GM18907 (cell line): Measurements from ENCODE around the gene ZFP57.

Experiments
- ATAC-seq: cut with Tn5 transposase; IDR thresholded peaks from one replicate; pipeline ENCODE4 v1.9.1; 2021; ENCODE audit warnings: mild to moderate bottlenecking, moderate library complexity; ENCODE audit not compliant: unreplicated experiment

Gene ZFP57

DNA sequence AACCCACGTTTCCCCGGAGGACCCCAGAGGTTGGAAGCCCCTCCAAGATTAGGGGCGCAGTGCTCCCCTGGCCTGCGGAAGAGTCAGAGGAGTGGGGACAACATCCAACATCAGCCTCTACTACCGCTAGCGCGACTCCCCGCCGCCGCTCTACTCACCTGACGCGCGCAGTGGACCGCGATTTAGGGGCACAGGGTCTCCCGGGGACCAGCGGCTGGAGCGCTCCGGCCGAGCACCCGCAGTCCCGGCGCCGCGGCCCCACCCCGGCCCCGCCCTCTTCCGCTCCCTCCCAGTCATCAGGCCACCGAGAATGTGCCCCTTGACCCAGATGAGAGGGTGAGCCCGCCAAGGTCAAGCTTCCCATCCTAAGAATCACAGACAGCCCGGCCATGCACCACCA lies at the start of gene ZFP57:
Gene ZFP57 (minus strand): TSS at position 249 of the 400 bp plus-strand sequence. CDS start 4,149 bp downstream, outside the sequence.
- ATAC-seq = no peak

DNA sequence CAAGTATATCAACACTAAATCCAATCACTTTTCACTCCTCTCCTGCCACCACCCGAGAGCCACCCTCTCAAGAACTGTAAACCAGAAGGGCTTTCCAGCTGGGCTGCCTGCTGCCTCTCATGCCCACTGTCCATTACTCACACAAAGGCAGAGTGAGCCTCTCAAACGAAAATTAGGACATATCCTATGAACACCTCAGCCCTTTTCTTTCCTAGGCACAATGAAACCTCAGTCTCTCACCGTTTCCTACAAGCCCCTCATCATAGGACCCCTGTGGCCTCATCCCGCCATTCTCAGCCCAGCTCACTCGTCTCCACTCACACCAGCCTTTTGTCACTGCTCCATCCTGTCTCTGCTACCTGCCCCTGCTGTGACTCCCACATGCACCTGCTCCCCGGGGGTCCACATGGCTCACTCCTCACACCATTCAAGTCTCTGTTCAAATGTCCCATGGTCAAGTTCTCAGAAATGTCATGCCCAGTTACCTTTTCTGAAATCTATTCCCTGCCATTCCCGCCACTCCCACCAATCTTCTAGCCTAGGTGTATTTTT lies 49.7 kb upstream of the ZFP57 start:
- no peak for ATAC-seq

- ATAC-seq = no peak
These were observed 48.9 kb upstream of the ZFP57 start for GRCh38 chr6:29729774-29730328.

DNA sequence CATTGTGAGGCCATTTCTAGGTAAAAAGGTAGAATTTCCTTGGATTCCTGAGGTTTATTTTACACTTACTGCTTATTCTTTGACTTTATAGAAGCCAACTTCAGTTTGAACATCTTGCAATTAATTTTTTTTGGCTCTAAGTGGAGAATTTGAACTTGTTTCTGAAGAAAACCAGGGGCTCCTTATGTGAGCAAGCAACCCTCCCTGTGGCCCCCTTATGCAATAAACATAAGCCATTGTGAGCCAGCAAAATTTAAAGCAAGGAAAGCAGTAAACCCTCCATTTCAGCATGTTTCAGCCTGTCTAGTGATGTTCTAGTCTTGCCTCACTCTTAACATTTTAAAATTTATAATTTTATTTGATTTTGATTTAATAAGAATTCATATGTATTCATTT lies 47.9 kb upstream of the ZFP57 start:
- ATAC-seq = no peak

- ATAC-seq = no peak
These were observed 47.4 kb upstream of the ZFP57 start for GRCh38 chr6:29728173-29728874.

DNA sequence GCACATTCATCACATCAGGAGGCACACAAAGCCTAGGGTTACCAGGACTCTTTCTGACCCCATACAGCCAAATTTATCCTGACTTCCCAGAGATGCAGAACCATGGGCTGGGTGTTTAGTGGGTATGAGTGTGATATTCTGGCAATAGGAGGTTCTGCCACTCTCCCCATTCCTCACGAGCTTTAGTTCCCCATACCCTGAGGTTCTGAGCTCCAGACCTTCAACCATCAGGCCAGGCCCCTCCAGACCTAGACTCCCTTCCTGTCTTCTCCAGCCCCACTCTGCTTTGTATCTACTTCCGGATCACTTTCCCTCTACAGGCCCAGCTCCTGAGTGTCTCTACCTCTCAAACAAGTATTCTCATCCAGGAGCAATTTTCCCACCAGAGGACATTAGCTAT lies 46.7 kb upstream of the ZFP57 start:
- ATAC-seq = no peak

DNA sequence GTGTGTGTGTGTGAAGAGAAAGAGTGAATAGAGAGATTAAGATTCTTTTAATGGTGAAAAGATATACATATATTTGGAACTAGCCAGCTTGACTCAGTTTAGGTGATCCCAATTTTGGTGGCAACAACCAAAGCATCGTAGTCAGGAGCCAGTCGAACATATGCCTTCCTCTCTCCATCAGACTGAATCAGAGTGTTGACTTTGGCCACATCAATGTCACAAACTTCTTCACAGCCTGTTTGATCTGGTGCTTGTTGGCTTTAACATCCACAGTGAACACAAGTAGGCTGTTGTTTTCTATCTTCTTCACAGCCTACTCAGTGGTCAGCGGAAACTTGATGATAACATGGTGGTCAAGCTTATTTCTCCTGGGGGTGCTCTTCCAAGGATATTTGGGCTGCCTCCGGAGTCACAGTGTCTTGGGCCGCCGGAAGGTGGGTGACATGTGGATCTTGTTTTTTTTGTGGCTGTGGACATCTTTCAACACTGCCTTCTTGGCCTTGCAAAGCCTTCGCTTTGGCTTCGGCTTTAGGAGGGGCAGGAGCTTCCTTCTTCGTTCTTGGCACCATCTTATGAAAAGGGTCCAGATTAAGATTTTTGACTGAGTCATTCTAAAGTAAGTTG lies 45.7 kb upstream of the ZFP57 start:
- ATAC-seq = no peak

GRCh38 chr6:29726001-29726400 lies 45.0 kb upstream of the ZFP57 start:
- no peak for ATAC-seq

- ATAC-seq = no peak
These were observed 44.3 kb upstream of the ZFP57 start for GRCh38 chr6:29724937-29725869.

GRCh38 chr6:29723666-29724588 lies 43.0 kb upstream of the ZFP57 start:
- ATAC-seq = peak; percentile 41

DNA sequence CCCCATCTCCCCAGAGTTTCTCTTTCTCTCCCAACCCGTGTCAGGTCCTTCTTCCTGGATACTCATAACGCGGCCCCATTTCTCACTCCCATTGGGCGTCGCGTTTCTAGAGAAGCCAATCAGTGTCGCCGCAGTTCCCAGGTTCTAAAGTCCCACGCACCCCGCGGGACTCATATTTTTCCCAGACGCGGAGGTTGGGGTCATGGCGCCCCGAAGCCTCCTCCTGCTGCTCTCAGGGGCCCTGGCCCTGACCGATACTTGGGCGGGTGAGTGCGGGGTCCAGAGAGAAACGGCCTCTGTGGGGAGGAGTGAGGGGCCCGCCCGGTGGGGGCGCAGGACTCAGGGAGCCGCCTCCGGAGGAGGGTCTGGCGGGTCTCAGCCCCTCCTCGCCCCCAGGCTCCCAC lies 42.3 kb upstream of the ZFP57 start, which contains the start of gene HLA-F:
Gene HLA-F (plus strand): TSS at position 173 of the 404 bp plus-strand sequence. CDS start 30 bp downstream, at position 203.
- ATAC-seq = peak; percentile 92

DNA sequence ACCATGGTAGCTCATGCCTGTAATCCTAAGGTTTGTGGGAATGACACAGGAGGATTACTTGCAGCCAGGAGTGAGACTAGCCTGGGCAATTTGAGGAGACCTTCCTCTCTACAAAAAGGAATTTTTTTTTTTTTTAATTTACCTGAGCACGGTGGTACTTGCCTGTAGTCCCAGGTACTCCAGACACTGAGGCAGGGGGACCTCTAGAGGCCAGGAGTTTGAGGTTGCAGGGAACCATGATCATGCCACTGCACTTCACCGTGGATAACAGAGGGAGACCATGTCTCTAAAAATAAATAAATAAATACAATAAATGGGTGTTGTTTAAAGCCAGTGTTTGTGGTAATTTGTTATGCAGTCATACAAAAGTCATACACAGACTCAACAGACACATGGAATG lies 39.9 kb upstream of the ZFP57 start:
- ATAC-seq = no peak

GRCh38 chr6:29710281-29710941 lies 29.5 kb upstream of the ZFP57 start:
- no peak for ATAC-seq

GRCh38 chr6:29709188-29709587 lies 28.2 kb upstream of the ZFP57 start:
- peak; percentile 40 for ATAC-seq

GRCh38 chr6:29708432-29709179 lies 27.7 kb upstream of the ZFP57 start:
- peak; percentile 61 for ATAC-seq

DNA sequence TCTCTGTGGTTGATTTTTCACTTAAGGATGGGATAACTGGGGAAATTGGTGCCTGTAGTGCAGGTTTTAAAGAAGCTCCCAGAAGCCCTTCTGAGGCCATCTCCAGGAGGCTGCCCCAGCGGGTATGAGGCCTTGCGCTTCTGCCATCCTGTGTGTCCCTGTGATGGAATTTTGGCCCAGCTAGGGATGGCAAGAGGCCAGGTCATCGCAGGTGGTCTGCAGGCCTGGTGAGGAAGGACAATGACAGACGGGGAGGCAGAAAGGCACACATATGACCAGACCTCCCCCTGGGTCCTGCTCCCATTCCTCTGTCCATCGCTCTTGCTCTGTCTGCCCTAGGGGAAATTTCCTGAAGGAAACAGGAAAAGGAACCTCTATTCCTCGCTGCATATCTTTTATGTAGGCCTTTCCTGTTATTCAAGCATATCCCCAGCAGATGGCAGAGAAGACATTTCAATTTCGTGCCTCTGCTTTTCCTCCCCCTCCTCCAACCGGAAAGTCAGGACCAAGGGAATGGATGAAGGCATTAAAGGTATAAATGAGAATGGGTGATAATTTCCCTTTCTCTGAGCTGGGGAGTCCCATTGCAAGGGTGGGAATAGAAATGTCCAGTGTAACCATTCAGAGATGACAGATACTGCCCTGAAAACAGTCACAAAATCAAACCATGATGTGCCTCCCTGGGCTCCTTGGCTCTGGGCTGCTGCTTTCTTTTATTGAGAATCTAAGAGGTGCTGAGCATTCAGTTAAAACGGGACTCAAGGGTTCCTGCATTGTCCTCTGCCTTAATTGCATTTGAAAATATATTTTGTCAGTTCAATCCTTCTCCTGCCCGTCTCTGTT lies 24.7 kb upstream of the ZFP57 start:
- no peak for ATAC-seq

DNA sequence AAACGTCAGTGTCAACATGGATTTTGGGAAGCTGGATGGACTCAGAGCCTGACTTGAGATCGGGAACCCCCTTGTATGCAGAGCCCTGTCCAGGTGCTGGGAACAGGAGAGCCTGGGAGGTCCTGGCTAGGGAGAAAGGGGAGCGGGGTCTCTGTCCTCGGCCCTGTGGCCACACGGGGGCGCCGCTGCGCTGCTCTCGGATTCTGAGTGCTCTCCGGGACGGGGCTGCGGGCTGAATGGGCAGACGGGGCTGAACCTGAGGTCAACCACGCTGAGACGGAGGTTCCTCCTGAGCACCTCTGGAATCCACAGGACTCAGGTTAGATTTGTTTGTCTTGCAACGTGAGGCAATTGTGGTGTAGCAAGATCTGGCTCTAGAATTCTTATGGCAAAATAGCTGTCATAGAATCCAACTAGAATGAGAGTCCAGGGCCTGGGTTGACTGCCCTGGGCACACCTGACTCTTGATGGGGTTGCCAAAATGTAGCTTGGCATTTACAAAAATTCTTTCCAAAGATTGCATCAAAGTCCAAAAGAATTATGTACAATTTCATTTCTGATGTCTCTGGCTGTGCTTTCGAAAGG lies 21.7 kb upstream of the ZFP57 start:
- no peak for ATAC-seq
